GM10847 (cell line): ENCODE measurements around the gene C9orf72.
A peak's percentile ranks its signal among the peaks of the same experiment; 100 is the strongest.

ENCODE experiments used
- POLR2A ChIP-seq: IDR thresholded peaks from 2 replicates; pipeline ENCODE4 v1.6.1; 2011; ENCODE audit not compliant: insufficient read length; ENCODE audit errors: extremely low read depth

Gene C9orf72, protein sequence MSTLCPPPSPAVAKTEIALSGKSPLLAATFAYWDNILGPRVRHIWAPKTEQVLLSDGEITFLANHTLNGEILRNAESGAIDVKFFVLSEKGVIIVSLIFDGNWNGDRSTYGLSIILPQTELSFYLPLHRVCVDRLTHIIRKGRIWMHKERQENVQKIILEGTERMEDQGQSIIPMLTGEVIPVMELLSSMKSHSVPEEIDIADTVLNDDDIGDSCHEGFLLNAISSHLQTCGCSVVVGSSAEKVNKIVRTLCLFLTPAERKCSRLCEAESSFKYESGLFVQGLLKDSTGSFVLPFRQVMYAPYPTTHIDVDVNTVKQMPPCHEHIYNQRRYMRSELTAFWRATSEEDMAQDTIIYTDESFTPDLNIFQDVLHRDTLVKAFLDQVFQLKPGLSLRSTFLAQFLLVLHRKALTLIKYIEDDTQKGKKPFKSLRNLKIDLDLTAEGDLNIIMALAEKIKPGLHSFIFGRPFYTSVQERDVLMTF

DNA sequence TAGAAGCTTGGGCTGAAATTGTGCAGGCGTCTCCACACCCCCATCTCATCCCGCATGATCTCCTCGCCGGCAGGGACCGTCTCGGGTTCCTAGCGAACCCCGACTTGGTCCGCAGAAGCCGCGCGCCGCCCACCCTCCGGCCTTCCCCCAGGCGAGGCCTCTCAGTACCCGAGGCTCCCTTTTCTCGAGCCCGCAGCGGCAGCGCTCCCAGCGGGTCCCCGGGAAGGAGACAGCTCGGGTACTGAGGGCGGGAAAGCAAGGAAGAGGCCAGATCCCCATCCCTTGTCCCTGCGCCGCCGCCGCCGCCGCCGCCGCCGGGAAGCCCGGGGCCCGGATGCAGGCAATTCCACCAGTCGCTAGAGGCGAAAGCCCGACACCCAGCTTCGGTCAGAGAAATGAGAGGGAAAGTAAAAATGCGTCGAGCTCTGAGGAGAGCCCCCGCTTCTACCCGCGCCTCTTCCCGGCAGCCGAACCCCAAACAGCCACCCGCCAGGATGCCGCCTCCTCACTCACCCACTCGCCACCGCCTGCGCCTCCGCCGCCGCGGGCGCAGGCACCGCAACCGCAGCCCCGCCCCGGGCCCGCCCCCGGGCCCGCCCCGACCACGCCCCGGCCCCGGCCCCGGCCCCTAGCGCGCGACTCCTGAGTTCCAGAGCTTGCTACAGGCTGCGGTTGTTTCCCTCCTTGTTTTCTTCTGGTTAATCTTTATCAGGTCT lies at the start of gene C9orf72:
C9orf72 (minus strand) TSS at position 564 of the 716 bp plus-strand sequence. CDS start 6,361 bp downstream, outside the sequence.
- TF ChIP-seq POLR2A: peak; percentile 58

DNA sequence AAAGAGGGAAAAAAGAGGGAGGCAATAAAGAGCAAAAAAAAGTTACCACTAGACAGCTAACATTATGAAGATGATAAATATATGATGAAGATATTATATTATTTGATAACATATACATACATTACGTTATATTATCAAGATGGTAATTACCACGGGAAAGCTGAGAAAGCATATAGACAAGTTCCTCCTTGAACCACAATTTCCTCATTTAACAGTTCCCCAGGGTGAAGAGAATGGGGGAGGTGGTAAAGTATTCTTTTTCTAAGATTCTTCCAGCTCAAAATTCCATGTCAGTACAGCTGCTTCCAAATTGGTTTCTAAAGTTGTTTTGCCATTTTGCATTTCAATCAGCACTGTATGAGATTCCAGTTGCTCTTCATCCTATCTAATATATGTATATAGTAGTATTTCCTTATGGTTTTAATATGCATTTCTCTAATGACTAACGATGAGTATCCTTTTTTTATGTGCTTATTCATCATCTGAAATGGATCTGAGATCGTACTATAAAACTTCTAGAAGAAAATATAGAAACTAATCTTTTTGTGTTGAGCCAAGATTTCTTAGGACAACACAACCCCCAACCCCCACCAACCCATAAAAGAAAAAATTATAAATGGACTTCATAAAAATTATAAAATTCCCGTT lies 49.5 kb upstream of the C9orf72 start:
- TF ChIP-seq POLR2A: no peak

DNA sequence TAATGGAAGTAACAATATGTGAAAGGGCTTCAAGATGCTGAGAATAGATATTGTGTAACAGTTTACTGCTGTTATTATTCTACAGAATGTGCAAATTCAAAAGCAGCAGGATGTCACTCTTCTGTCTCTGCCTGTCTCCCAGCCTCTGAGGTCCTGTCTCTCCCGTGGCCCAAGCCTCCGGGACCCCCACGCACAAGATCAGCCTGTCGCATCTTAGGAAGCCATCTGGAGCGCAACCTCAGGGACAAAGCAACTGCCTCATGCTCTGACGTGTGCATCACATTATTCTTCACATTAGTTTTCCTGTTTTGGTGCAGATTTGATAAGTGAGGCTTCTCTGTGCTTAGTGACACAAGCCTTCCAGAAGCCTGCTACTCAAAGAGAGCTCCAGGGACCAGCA lies 46.5 kb upstream of the C9orf72 start:
- TF ChIP-seq POLR2A: no peak

DNA sequence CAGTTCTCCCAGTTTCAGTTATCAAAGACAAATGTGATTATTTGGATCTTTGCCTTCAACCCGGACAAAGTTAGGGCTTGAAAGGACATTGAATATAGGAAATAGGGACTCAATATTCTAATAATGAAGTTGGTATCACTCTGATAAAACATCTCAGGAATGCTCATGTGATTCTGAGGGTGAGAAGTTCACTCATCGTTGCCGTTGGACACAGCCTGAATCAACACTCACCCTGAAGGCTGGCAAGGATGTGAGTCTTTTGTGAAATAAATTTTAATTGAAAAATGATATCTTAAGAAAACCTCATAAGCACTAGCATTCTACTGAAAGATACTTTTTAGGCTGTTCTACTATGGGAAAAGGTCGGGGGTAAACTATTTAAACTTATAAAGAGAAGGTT lies 44.8 kb upstream of the C9orf72 start:
- TF ChIP-seq POLR2A: no peak

DNA sequence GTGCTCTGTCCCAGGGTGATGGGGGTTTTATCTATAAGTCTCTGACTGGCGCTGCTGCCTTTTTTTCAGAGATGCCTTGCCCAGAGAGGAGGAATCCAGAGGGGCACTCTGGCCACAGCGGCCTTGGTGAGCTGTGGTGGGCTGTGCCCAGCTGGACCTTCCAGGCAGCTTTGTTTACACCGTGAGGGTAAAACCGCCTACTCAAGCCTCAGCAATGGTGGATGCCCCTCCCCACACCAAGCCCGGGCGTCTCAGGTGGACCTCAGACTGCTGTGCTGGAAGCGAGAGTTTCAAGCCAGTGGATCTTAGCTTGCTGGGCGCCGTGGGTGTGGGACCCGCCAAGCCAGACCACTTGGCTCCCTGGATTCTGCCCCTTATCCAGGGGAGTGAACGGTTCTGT lies 41.3 kb upstream of the C9orf72 start:
- no peak for TF ChIP-seq POLR2A

DNA sequence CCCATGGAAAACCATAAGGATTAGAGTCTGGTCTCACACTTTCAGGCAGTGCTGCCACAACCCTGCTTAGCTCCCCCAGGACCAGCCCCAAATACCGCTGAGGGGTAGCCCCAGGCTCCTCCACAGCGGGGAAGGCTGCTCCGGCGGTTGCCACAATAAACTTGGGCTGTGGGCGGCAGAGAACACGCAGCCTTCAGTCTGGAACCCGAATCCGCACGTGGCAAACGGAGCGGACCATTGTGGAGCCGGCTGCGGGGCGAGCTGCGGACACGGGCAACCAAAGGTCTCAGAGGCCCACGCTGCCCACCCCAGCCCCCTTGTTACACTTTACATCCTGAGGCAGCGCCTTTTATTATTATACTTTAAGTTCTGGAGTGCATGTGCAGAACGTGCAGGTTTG lies 37.3 kb upstream of the C9orf72 start:
- TF ChIP-seq POLR2A: no peak

DNA sequence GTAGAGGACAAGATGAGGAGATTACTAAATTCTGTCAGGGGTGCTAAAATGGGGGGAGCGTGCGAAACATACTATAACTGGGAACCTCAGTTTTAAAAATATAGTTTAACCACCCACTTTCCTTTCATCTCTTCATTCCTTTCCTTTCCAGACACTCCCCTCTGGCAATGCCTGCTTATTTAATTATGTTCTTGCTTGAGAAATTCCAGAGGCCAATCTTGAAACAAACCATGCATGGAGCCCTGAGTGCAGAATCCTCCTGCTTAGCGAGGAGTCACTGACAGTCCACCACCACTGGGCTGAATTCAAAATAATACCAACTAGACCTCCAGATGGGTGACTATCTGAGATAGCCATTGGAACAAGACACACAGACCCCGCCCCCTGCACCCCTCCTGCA lies 29.7 kb upstream of the C9orf72 start:
- no peak for TF ChIP-seq POLR2A

DNA sequence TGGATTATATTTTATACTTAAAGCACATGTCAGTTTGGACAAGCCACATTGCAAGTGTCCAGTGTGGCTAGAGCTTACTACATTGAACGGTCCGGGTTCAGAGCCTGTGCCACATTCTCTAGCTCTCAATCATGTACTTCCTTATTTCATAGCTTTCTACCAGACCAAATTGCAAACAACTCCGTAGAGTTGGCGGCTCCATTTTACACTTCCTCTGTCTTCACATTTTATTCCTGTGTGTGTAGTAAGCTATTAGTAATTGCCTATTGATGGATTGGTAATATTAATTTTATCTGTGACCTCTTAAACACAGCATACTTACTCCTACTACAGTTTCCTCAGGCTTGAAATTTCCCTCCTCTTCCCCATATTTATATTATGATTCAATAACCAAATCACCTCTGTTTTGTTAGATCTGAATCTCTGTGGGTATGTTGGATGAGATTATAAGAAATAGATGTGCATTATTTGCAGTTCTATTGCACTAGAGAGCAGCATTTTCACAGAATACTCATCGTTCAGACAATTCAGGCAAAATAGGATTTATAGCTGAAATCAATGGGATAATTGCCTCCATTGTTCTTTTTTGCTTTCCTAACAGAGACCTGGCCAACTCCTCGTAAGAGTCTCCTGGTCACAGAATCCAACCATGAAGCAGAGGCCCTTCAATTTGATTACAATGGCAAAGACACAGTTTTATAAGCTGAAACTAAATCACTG lies 29.0 kb upstream of the C9orf72 start:
- no peak for TF ChIP-seq POLR2A

DNA sequence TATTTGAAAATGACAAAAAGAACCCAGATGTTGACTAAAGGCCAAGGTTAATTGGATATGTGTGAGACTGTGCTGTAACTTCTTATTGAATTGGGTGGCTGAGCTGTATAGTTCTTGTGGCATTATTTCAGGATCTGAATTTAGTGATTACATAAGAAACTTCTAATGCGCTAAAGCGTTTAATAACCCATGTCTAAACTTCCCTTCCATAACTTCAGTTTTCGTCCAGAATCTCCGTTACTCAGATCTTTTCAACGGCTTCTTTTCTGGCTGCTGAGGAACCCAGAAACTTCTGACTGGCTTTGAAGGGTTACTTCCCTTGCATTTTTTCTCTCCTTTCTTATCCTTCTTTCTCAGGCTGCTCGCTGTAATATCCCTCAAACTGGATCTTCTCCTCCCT lies 28.1 kb upstream of the C9orf72 start:
- no peak for TF ChIP-seq POLR2A

DNA sequence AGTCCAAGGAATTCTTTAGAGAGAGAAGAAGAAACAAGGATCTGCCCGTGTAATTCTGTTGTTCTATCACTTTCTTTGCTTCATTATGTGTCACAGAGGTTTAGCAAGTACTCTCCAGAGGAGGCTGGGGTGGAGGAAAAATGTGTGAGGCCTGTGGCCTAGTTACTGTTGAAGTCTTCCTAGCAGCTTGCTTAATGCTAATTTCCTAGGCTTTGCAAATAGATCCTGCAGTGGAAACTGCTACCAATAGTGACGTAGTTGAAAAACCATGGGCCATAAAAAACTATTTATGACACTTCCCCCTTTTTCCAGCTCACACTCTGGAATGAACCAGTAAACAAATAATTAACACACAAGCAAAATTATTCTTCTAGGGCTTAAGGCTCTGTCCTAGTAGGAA lies 27.0 kb upstream of the C9orf72 start:
- no peak for TF ChIP-seq POLR2A

DNA sequence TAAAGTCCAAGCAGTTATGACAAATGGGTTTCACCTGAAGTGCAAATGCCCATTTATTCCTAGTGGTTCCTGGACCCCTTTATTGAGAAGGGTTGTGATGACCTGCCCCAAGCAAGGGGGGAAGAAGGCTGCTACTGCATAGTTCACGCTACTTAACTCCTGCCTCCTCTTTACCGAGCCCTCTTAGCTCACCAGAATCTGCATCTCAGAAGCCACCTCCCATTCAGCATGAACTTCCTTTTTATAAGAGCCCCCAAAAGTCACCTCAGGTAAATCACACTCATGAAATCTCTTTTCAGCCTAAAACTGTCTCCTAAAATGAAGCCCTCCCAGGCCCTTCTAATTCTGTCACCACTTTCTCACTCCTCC lies 26.6 kb upstream of the C9orf72 start:
- no peak for TF ChIP-seq POLR2A

DNA sequence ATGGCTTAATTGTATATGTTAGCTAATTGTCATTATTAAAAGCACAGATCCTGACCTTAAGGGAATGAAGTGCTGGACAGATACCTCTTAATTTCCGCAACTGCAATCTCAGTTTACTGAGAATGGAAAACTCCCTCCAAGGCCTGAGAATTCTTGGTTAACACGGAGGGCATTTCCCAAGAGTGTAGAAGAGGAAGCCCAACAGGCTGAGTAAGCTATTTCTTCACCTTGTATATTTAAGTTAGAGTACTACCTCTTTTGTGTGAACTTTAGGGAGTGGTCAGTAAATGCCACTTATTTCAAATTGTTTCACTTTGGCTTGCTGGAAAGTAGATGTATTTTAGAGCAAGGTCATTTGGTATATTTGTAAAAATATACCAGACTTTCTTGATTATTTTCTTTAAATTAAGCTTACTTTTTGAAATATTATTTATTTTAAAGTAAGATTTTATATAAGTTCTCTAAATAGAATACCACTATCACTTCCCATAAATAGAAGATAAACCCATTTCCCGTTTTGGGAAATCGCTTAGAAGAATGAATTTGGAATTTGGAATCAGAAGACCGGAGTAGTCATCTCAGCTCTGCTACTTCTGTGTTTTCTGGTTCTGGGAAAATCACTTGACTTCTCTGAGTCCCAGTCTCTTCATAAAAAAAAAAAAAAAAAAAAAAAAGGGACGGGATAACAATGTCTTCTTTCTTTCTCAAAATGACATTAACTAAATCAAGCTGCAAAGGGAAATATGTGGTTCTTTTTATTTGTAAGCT lies 26.0 kb upstream of the C9orf72 start:
- TF ChIP-seq POLR2A: no peak

DNA sequence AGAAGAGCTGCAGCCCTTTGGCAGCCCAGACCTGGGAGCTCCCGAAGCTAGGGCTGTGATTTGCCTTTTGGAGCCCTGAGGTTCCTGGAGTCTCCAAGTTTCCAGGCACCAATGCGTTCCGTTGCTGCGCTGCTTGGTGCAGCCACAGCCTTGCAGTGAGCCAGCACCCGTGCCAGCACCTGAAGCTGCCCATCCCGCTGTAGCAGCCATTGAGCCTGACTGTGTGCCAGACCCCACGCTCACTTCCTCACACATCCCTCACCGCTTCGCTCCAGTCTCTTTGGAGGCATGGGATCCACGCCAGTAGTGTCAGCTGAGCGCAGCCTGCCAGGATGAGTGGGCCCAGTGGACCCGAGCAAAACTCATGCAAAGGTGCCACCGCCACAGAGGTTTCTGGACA lies 22.5 kb upstream of the C9orf72 start:
- TF ChIP-seq POLR2A: no peak

DNA sequence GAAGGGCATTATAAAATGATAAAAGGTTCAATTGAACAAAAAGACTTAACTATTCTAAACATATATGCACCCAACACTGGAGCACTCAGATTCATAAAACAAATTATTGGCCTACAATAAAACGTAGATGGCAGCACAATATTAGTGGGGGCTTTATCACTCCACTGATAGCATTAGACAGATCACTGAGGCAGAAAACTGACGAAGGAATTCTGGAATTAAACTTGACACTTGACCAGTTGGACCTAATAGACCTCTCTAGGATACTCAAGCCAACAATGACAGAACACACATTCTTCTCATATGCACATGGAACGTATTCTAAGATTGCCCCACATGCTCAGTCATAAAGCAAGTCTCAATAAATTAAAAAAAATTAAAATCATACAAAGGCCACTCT lies 18.4 kb upstream of the C9orf72 start:
- TF ChIP-seq POLR2A: no peak

DNA sequence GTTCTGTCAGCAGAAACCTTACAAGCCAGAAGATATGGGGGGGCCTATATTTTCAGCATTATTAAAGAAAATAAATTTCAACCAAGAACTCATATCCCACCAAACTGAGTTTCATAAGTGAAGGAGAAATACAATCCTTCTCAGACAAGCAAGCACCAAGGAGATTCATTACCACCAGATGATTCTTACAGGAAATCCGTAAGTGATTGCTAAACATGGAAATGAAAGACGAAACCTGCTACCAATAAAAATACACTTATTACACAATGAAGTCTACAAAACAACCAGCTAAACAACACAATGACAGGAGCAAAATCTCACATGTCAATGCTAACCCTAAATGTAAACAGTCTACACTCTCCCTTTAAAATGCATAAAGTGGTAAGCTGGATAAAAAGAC lies 17.8 kb upstream of the C9orf72 start:
- TF ChIP-seq POLR2A: no peak
